Astrocyte of the cerebellum (primary cell): Measurements from ENCODE around the gene NMU.
A peak's percentile ranks its signal among the peaks of the same experiment; 100 is the strongest.
"Not testable (repeated sequence)": the region's sequence is repeated elsewhere in the genome, so short reads cannot be mapped to it uniquely, and the experiment has no call there.

Experiments
- DNase-seq: peaks from one replicate; pipeline ENCODE4 v3.0.0-alpha.2; 2011; ENCODE audit warnings: low read depth
- H3K4me3 ChIP-seq: 2 replicates; pipeline ENCODE4 v1.5.1; 2011; ENCODE audit warnings: mild to moderate bottlenecking, low read depth, low read length, moderate library complexity
- CTCF ChIP-seq: IDR thresholded peaks from 2 replicates; pipeline ENCODE4 v1.5.1; 2012; ENCODE audit warnings: low read length, low read depth, moderate library complexity, mild to moderate bottlenecking; ENCODE audit errors: missing control alignments
- in situ Hi-C: cut with HindIII; loops from 2 replicates; pipeline ENCODE4 v1.10.0; 2017; ENCODE audit warnings: low sequenced_read_pairs

Gene NMU, protein sequence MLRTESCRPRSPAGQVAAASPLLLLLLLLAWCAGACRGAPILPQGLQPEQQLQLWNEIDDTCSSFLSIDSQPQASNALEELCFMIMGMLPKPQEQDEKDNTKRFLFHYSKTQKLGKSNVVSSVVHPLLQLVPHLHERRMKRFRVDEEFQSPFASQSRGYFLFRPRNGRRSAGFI

DNA sequence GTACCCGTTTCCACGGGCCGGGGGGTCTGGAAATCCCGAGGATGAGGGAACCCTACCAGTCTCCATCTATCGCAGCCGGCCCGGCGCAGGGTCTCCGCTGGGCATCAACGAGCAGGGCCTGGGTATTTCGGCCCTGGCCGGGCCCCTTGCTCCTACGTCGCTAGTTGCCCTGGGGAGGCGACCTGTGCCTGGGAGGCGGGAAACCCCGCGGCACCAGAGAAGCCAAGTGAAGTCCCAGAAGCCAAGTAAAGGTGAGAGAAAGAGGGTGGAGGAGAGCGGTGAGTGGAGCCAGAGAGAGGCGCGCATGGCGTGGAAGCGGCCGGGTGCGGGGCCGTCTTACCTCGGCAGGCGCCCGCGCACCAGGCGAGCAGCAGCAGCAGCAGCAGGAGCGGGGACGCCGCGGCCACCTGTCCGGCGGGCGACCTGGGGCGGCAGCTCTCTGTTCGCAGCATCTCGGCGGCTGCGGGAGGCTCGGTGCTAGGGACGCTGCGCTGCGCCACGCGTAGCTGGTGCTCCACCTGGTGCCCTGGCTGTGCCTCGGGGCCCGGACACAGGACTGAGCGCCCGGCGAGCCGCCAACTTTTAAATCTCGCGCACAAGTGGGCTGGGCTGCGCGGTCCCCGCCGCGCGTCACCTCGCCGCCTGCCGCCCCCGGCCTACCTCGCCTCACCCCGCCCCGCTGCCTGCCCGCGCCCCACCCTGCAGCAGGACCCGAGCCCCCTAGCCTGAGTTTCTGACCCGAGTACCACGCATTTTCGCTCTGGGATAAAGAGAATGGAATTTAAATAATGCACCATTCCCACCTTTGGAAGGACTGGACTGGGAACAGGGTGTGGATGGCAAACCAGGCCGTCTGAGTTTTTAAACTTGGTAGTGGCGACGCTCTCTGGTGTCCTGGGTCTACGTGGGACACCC lies at the start of gene NMU:
Gene NMU, minus strand, starts transcription at position 558 of the 915 bp plus-strand sequence. Its CDS starts 106 bp downstream, at position 452.
- no peak for TF ChIP-seq CTCF
- peak within 1 kb of the TSS; percentile 41 for H3K4me3 ChIP-seq
- no peak for DNase-seq
- in situ Hi-C loops: no loop called here

DNA sequence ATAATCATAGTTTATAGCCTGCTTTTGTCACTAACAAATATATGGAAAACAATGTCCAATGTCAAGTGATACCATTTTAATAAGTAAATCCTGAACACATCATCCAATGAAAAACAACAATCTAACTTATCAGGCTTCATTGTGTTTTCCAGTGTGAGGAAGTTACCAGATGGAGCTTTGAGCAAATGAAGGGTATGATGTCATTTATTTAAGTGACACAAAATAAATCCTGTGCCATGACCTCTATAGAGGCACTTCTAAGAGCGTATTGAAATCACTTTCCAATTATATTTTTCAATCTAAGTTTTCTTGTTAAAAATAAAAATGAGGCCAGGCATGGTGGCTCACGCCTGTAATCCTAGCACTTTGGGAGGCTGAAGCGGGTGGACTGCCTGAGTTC lies 48.2 kb upstream of the NMU start:
- DNase-seq: no peak
- in situ Hi-C loops: no loop called here
- H3K4me3 ChIP-seq: no peak overlapping the region
- TF ChIP-seq CTCF: no peak

DNA sequence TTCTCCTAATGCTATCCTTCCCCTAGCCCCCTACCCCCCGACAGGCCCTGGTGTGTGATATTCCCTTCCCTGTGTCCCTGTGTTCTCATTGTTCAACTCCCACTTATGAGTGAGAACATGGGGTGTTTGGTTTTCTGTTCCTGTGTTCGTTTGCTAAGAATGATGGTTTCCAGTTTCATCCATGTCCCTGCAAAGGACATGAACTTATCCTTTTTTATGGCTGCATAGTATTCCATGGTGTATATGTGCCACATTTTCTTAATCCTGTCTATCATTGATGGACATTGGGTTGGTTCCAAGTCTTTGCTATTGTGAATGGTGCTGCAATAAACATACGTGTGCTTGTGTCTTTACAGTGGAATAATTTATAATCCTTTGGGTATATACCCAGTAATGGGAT lies 46.7 kb upstream of the NMU start:
- DNase-seq, in situ Hi-C loops, H3K4me3 ChIP-seq: not testable (repeated sequence)

DNA sequence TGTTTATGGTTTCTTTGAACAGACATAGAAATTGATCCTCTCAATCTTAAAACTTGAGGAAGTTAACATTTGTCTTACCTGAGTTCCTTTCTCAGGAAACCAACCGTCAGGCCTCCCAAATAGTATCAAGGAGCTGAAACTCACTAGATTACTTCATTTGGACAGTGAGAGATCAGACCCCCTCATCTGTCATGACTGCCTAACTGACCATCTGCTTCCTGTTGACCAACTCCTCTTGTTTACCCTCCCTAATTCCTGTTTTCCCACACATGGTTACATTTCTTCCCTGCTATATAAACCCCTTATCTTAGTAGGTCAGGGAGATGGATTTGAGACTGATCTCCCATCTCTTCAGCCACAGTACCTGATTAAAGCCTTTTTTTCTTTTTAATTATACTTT lies 46.2 kb upstream of the NMU start:
- TF ChIP-seq CTCF: no peak
- no peak for DNase-seq
- no peak overlapping the region for H3K4me3 ChIP-seq
- in situ Hi-C loops: no loop called here

- no peak overlapping the region for H3K4me3 ChIP-seq
- no peak for TF ChIP-seq CTCF
- in situ Hi-C loops: no loop called here
- DNase-seq: no peak
These were observed 45.3 kb upstream of the NMU start for GRCh38 chr4:55681430-55681829.

- in situ Hi-C loops: no loop called here
- no peak for TF ChIP-seq CTCF
- no peak for DNase-seq
- no peak overlapping the region for H3K4me3 ChIP-seq
These were observed 39.2 kb upstream of the NMU start for GRCh38 chr4:55675196-55675793.

GRCh38 chr4:55673424-55673823 lies 37.3 kb upstream of the NMU start:
- DNase-seq: no peak
- in situ Hi-C loops: no loop called here
- no peak overlapping the region for H3K4me3 ChIP-seq
- TF ChIP-seq CTCF: no peak
